Common myeloid progenitor, CD34-positive (primary cell): Measurements from ENCODE around the gene LSM3.

Experiments used
- CTCF ChIA-PET: fragments of 350-600 bp; sonication (Branson Sonifier 250); formaldehyde crosslinking; loops from one replicate; lab custom pipeline; 2021; ENCODE audit warnings: antibody characterized with exemption; lab: Charles Lee
- POLR2A ChIA-PET: fragments of 350-600 bp; sonication (Branson Sonifier 250); formaldehyde crosslinking; loops from one replicate; lab custom pipeline; 2021; ENCODE audit warnings: antibody characterized with exemption; lab: Charles Lee
- DNase-seq, 3 donors: peaks; one replicate each; pipeline versions ENCODE4 v3.0.0 to v3.0.0-alpha.2; 2013
- H3K27ac ChIP-seq, 2 experiments: 1 replicate in 1 of 2; 2 replicates in 1 of 2; pipeline ENCODE4 v1.7.0; 2013; ENCODE audit warnings: inconsistent platforms in 2 of 2, low read length in 2 of 2, mild to moderate bottlenecking in 2 of 2, low read depth in 1 of 2, moderate library complexity in 1 of 2; ENCODE audit not compliant: severe bottlenecking in 2 of 2, insufficient read depth in 1 of 2, poor library complexity in 1 of 2
- H3K27me3 ChIP-seq, 5 experiments: replicated peaks in 2 of 5; 1 replicate in 3 of 5; 2 replicates in 2 of 5; pipeline versions ENCODE4 v1.6.1 to v1.7.0; 2013; ENCODE audit warnings: low read length in 4 of 5, mild to moderate bottlenecking in 2 of 5, moderate library complexity in 2 of 5, inconsistent platforms in 1 of 5; ENCODE audit not compliant: insufficient read depth in 5 of 5, control insufficient read depth in 4 of 5
- H3K36me3 ChIP-seq, 4 experiments: 1 replicate in 2 of 4; 2 replicates in 2 of 4; pipeline versions ENCODE4 v1.6.1 to v1.7.0; 2013; ENCODE audit warnings: low read length in 3 of 4, control low read depth in 1 of 4, mild to moderate bottlenecking in 1 of 4; ENCODE audit not compliant: control insufficient read depth in 4 of 4, insufficient read depth in 4 of 4
- H3K4me1 ChIP-seq, 4 experiments: 1 replicate in 3 of 4; 2 replicates in 1 of 4; pipeline versions ENCODE4 v1.6.1 to v1.7.1; 2013; ENCODE audit warnings: low read length in 3 of 4, mild to moderate bottlenecking in 3 of 4, control low read depth in 1 of 4, inconsistent platforms in 1 of 4, moderate library complexity in 1 of 4; ENCODE audit not compliant: control insufficient read depth in 4 of 4, insufficient read depth in 4 of 4; ENCODE audit errors: control extremely low read depth in 1 of 4
- H3K4me3 ChIP-seq, 7 experiments: 1 replicate in 4 of 7; 2 replicates in 3 of 7; pipeline versions ENCODE4 v1.5.1 to v1.7.0; 2013; ENCODE audit warnings: mild to moderate bottlenecking in 7 of 7, low read length in 6 of 7, moderate library complexity in 6 of 7, inconsistent platforms in 2 of 7, low read depth in 2 of 7, control low read depth in 1 of 7; ENCODE audit not compliant: insufficient read depth in 4 of 7, control insufficient read depth in 1 of 7; ENCODE audit errors: extremely low read depth in 1 of 7
- H3K9me3 ChIP-seq, 5 experiments: 1 replicate in 4 of 5; 2 replicates in 1 of 5; pipeline versions ENCODE4 v1.6.1 to v1.7.1; 2013; ENCODE audit warnings: low read length in 4 of 5, mild to moderate bottlenecking in 2 of 5, inconsistent platforms in 1 of 5, low read depth in 1 of 5, moderate library complexity in 1 of 5; ENCODE audit not compliant: control insufficient read depth in 4 of 5, insufficient read depth in 2 of 5; ENCODE audit errors: control extremely low read depth in 1 of 5
- WGBS: methylation state at CpG from one replicate; pipeline ENCODE4 v1.1.5; 2013; ENCODE audit not compliant: insufficient coverage; 5-methylcytosine and 5-hydroxymethylcytosine counted together

LSM3 gene

GRCh38 chr3:14248849-14249523 is 70.4 kb downstream of the LSM3 start:
- Histone ChIP-seq H3K36me3 (no peaks in the 10 kb centered on the region), H3K4me1 (peaks cover 0 to 3% (median under 1%) of the 10 kb centered on the region in 4 experiments), H3K27me3 (no peaks in the 10 kb centered on the region), H3K27ac (no peak overlapping the region), H3K4me3 (no peak overlapping the region), H3K9me3 (no peaks in the 10 kb centered on the region)
- CTCF ChIA-PET: interaction anchor here (1.0 to 1.6 kb wide), 6 partner anchors 28 to 218 kb away, joined by 3 to 7 read pairs (median 3); no protein-coding TSS in a partner anchor
- DNase-seq: no peak
- 100% methylated on average over 2 of the region's 5 CpGs for WGBS
- POLR2A ChIA-PET: no interaction called here
